K562 (cell line): Measurements from ENCODE around the gene F12. TPM values are rescaled to one million over a fixed set of nuclear protein-coding genes. Genes with fewer than 3 reads are reported as not detected.

Experiments
- ATF1 ChIP-seq, 2 experiments: fragments of 450-650 bp in 1 of 2; IDR thresholded peaks; 2 replicates each; pipeline ENCODE4 v1.6.1; 2016; ENCODE audit warnings: missing compliant biosample characterization in 1 of 2, missing genetic modification characterization in 1 of 2
- GTF2E2 ChIP-seq: fragments of 200-800 bp; sonication (Bioruptor generic); IDR thresholded peaks from 2 replicates; pipeline ENCODE4 v1.6.1; 2016; ENCODE audit warnings: missing genetic modification characterization, missing compliant biosample characterization
- GTF3C2 ChIP-seq: IDR thresholded peaks from 3 replicates; pipeline ENCODE4 v1.6.1; 2011; ENCODE audit warnings: borderline replicate concordance, mild to moderate bottlenecking, moderate library complexity; ENCODE audit not compliant: insufficient read length; ENCODE audit errors: extremely low read depth
- KLF1 ChIP-seq: fragments of 450-650 bp; IDR thresholded peaks from 2 replicates; pipeline ENCODE4 v1.6.1; 2016; ENCODE audit warnings: missing genetic modification characterization, missing compliant biosample characterization
- MEF2D ChIP-seq: conservative IDR thresholded peaks from 2 replicates; pipeline ENCODE4 v1.6.1; 2016; ENCODE audit warnings: low read depth, missing genetic modification characterization, missing compliant biosample characterization
- MXD1 ChIP-seq: fragments of 250-450 bp; sonication (Bioruptor Pico); IDR thresholded peaks from 2 replicates; pipeline ENCODE4 v1.8.0; 2021; ENCODE audit warnings: borderline replicate concordance, mild to moderate bottlenecking, moderate library complexity; ENCODE audit not compliant: poor library complexity, severe bottlenecking
- RFX1 ChIP-seq: fragments of 450-650 bp; IDR thresholded peaks from 2 replicates; pipeline ENCODE4 v1.6.1; 2016; ENCODE audit warnings: mild to moderate bottlenecking, moderate library complexity
- RREB1 ChIP-seq: fragments of 250-450 bp; sonication (Bioruptor Pico); IDR thresholded peaks from 2 replicates; pipeline ENCODE4 v1.4.0; 2020
- SMAD4 ChIP-seq: fragments of 250-450 bp; sonication (Bioruptor Pico); conservative IDR thresholded peaks from 2 replicates; pipeline ENCODE4 v1.8.0; 2021; ENCODE audit warnings: inconsistent platforms, mild to moderate bottlenecking, moderate library complexity
- SMARCC2 ChIP-seq: fragments of 450-650 bp; IDR thresholded peaks from 2 replicates; pipeline ENCODE4 v1.6.1; 2017; ENCODE audit warnings: antibody characterized with exemption, moderate library complexity, mild to moderate bottlenecking, low read depth
- U2AF1 ChIP-seq: fragments of 200-400 bp; formaldehyde crosslinking; optimal IDR thresholded peaks from 2 replicates; pipeline ENCODE3; 2017; ENCODE audit warnings: mild to moderate bottlenecking, low read depth, low read length, moderate library complexity
- ZFP91 ChIP-seq: sonication (generic); formaldehyde crosslinking; IDR thresholded peaks from 2 replicates; pipeline ENCODE4 v1.8.0; 2022; ENCODE audit warnings: mild to moderate bottlenecking, missing genetic modification reagents
- ZNF12 ChIP-seq: sonication (generic); formaldehyde crosslinking; IDR thresholded peaks from 2 replicates; pipeline ENCODE4 v1.4.0; 2020; ENCODE audit warnings: mild to moderate bottlenecking, missing genetic modification reagents
- ZNF121 ChIP-seq: sonication (generic); formaldehyde crosslinking; conservative IDR thresholded peaks from 2 replicates; pipeline ENCODE4 v1.8.0; 2022; ENCODE audit warnings: missing genetic modification reagents
- ZNF174 ChIP-seq: fragments of 250-450 bp; sonication (Bioruptor Pico); IDR thresholded peaks from 2 replicates; pipeline ENCODE4 v1.4.0; 2020; ENCODE audit warnings: mild to moderate bottlenecking
- polyA plus RNA-seq, 8 experiments: library from polyadenylated mRNA; depleted of rRNA in 4 of 8; stranded (reverse) in 5 of 8; unstranded in 3 of 8; fragments of >200 nt; fragmentation: Nextera tagmentation in 2 of 8; fragmentation: Illumina TruSeq in 1 of 8; extraction: Ambion mirVana in 2 of 8; extraction: Trizol in 1 of 8; gene quantifications; 2 replicates each; pipeline versions ENCODE4 v1.2.1 to v1.2.3, GENCODE V29; 2011 to 2014; ENCODE audit warnings: inconsistent platforms in 1 of 8, missing spikeins in 1 of 8
- total RNA-seq, 7 experiments: library from RNA; depleted of rRNA in 6 of 7; stranded (reverse); fragments of >200 nt in 6 of 7; fragmentation: Illumina TruSeq in 2 of 7; extraction: Trizol in 2 of 7; gene quantifications; 2 replicates each; pipeline versions ENCODE4 v1.2.1 to v1.2.3, GENCODE V29; 2011 to 2021; ENCODE audit warnings: low replicate concordance in 1 of 7

F12 gene
- total and polyA plus RNA-seq, 9 of the 15 experiments (the other 6 are each of a cell fraction or from before 2014, with no cell fraction given) = 0.59 to 18.3 (median 3.6) TPM

- TF ChIP-seq ZFP91 (0 out of 2 replicates have a peak, but pooled peaks have one; percentile 46), GTF2E2 (tag) (peak; percentile 73; the same call in 1 of the 2 replicates), ZNF174 (CRISPR knock-in tag) (no peak), SMAD4 (peak; percentile 73), ZNF121 (CRISPR knock-in tag) (peak; percentile 64; the same call in 1 of the 2 replicates), ZNF12 (peak; percentile 67), MEF2D (no peak), RFX1 (no peak), RREB1 (peak; percentile 43), GTF3C2 (no peak), ATF1 (CRISPR knock-in tag; IDR thresholded peaks at IDR 0.05) (no peak; the same call in 1 of the 2 replicates), ATF1 (tag; IDR thresholded peaks at IDR 0.05) (peak; percentile 72), KLF1 (tag) (peak; percentile 3; the same call in 1 of the 2 replicates), U2AF1 (peak; percentile 68), MXD1 (CRISPR knock-in tag) (peak; percentile 55), SMARCC2 (no peak)
Observed at GRCh38 chr5:177403792-177404640, 5.3 kb downstream of the F12 start (continued).
